Esophagus muscularis mucosa (tissue), 3 donors: Measurements from ENCODE around the gene ANKRD22.

Source experiments
- CTCF ChIP-seq, 3 experiments: fragments of 200-600 bp in 2 of 3; fragments of 450-650 bp in 1 of 3; sonication (generic) in 2 of 3; IDR thresholded peaks; one replicate each; pipeline ENCODE4 v1.5.1; 2017 to 2019; ENCODE audit warnings: antibody characterized with exemption in 3 of 3, mild to moderate bottlenecking in 2 of 3, moderate library complexity in 1 of 3
- POLR2AphosphoS5 ChIP-seq, 2 donors: sonication (generic); formaldehyde crosslinking; IDR thresholded peaks; one replicate each; pipeline ENCODE4 v1.6.1; 2017; ENCODE audit warnings: antibody characterized with exemption in 2 of 2

GRCh38 chr10:88804083-88804812 lies 47.4 kb downstream of the ANKRD22 start:
- TF ChIP-seq CTCF (IDR thresholded peaks at IDR 0.05) (no peak), POLR2AphosphoS5 (IDR thresholded peaks at IDR 0.05) (no peak)
